ENCODE measurements around the gene CCDC88C.

- TF ChIP-seq CTCF (IDR thresholded peaks at IDR 0.05) (no peak), POLR2A (IDR thresholded peaks at IDR 0.05) (no peak)
Observed at GRCh38 chr14:91324606-91325575, 92.7 kb downstream of the CCDC88C start.
